Skeletal muscle tissue (tissue), 4 donors: ENCODE results near the gene SMS. TPM values are rescaled to one million over a fixed set of nuclear protein-coding genes. Genes with fewer than 3 reads are reported as not detected.

Experiments
- H3K27ac ChIP-seq: one replicate; pipeline ENCODE4 v1.7.0; 2013; ENCODE audit warnings: mild to moderate bottlenecking, low read depth, low read length, inconsistent platforms
- H3K27me3 ChIP-seq, 3 donors: one replicate each; pipeline ENCODE4 v1.7.0; 2013; ENCODE audit warnings: low read length in 3 of 3; ENCODE audit not compliant: control insufficient read depth in 3 of 3, insufficient read depth in 3 of 3
- H3K36me3 ChIP-seq, 3 donors: one replicate each; pipeline ENCODE4 v1.7.0; 2013; ENCODE audit warnings: low read length in 3 of 3; ENCODE audit not compliant: control insufficient read depth in 3 of 3, insufficient read depth in 3 of 3
- H3K4me1 ChIP-seq, 3 donors: one replicate each; pipeline ENCODE4 v1.7.0; 2013; ENCODE audit warnings: low read length in 3 of 3, mild to moderate bottlenecking in 3 of 3; ENCODE audit not compliant: control insufficient read depth in 3 of 3, insufficient read depth in 3 of 3
- H3K4me3 ChIP-seq, 3 donors: one replicate each; pipeline ENCODE4 v1.7.0; 2013; ENCODE audit warnings: low read length in 3 of 3
- H3K9ac ChIP-seq, 3 donors: one replicate each; pipeline ENCODE4 v1.7.0; 2013; ENCODE audit warnings: low read length in 3 of 3, mild to moderate bottlenecking in 3 of 3, moderate library complexity in 2 of 3, low read depth in 1 of 3
- H3K9me3 ChIP-seq, 3 donors: one replicate each; pipeline ENCODE4 v1.7.0; 2013; ENCODE audit warnings: low read length in 3 of 3; ENCODE audit not compliant: control insufficient read depth in 3 of 3
- total RNA-seq: library from RNA; depleted of rRNA; stranded (reverse); fragments of >200 nt; gene quantifications from one replicate; pipeline ENCODE4 v1.2.3, GENCODE V29; 2014
- donor health status: Osteomylitis.

The SMS gene
- 64.2 TPM for total RNA-seq

- Histone ChIP-seq H3K27me3 (no peaks in the 10 kb centered on the region), H3K9ac (peak within 1 kb of the TSS in 2 of 3 donors; percentile 10 to 73), H3K4me1 (peaks cover 0 to 5% (median 0%) of the 10 kb centered on the region in 3 donors), H3K36me3 (no peaks in the 10 kb centered on the region), H3K9me3 (no peaks in the 10 kb centered on the region), H3K4me3 (peak within 1 kb of the TSS; percentile 54 to 58 (median 56)), H3K27ac (peak within 1 kb of the TSS; percentile 23)
Observed at GRCh38 chrX:21940356-21940829, at the start of gene SMS. SMS (plus strand) TSS chrX:21940709; CDS start chrX:21940825, 116 bp downstream.

DNA sequence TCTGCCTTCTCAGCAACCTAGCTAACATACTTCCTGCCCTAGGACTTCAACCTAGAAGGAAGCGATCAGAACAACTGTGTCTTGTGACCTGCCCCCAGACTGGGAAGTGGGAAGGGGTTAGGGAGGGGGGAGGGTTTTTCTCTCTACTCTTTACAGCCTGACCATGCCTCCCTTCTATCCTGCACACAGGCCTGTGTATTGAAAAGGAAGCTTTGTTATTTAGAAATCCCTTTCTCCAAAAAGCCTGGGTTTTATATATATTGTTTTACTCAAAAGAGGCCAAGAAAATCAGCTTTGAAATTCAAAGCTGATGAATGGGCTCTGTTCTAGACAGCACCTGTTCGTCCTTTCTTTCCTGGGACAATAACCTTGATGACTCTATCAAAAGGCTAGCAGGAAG, 35.2 kb upstream of the SMS start:
- Histone ChIP-seq H3K4me3 (no peak overlapping the region), H3K9me3 (no peaks in the 10 kb centered on the region), H3K27me3 (no peaks in the 10 kb centered on the region), H3K27ac (no peak overlapping the region), H3K4me1 (no peaks in the 10 kb centered on the region), H3K36me3 (peaks cover 0 to 3% (median under 1%) of the 10 kb centered on the region in 3 donors), H3K9ac (no peak overlapping the region)

DNA sequence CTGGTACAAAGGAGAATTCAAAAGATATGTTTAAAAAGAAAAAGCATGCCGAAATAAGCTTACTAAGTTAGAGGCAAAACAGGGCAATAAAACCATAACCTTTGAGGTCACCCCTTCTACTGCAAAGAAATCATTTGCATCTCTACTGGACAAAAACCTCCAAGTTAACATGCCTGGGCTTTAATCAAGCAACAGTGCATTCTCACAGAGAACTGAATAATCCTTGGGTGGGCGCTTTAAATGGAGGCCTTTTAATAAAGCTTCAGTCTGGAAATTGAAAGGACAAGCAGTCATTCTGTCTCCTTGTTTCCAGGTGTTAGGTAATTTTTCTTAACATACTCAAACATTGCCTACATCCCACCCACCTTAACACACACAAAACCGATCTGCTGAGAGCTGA, 34.6 kb upstream of the SMS start:
- no peak overlapping the region for H3K9ac ChIP-seq
- H3K4me3 ChIP-seq = no peak overlapping the region
- H3K36me3 ChIP-seq = peaks cover 0 to 3% (median 2%) of the 10 kb centered on the region in 3 donors
- no peaks in the 10 kb centered on the region for H3K9me3 ChIP-seq
- H3K4me1 ChIP-seq = no peaks in the 10 kb centered on the region
- H3K27ac ChIP-seq = no peak overlapping the region
- no peaks in the 10 kb centered on the region for H3K27me3 ChIP-seq

- H3K4me1 ChIP-seq = no peaks in the 10 kb centered on the region
- no peak overlapping the region for H3K27ac ChIP-seq
- no peaks in the 10 kb centered on the region for H3K27me3 ChIP-seq
- no peak overlapping the region for H3K4me3 ChIP-seq
- H3K9me3 ChIP-seq = no peaks in the 10 kb centered on the region
- no peak overlapping the region for H3K9ac ChIP-seq
- peaks cover 0 to 2% (median 0%) of the 10 kb centered on the region in 3 donors for H3K36me3 ChIP-seq
Observed at GRCh38 chrX:21907260-21907659, 33.2 kb upstream of the SMS start.

DNA sequence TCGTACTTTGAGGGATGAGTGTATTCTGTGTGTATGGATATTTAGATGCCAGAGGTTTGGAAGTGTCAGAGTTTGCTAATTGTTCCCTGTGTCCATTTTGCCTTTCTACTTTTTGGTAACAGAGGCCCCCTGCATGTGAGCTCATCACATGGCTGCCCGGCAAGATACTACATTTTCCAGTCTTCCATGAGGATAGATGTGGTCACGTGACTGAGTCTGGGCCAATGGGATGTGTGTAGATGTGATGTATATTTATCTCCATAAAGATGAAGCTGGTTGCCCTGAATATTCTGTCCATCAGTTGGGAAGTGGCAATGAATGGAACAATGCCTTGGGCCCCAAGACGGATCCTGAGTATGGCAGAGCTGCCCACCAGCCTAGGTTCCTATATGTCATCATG, 29.0 kb upstream of the SMS start:
- no peak overlapping the region for H3K27ac ChIP-seq
- H3K9me3 ChIP-seq = no peaks in the 10 kb centered on the region
- H3K4me1 ChIP-seq = no peaks in the 10 kb centered on the region
- no peaks in the 10 kb centered on the region for H3K27me3 ChIP-seq
- H3K4me3 ChIP-seq = no peak overlapping the region
- H3K36me3 ChIP-seq = peaks cover 0 to 2% (median 0%) of the 10 kb centered on the region in 3 donors
- no peak overlapping the region for H3K9ac ChIP-seq

DNA sequence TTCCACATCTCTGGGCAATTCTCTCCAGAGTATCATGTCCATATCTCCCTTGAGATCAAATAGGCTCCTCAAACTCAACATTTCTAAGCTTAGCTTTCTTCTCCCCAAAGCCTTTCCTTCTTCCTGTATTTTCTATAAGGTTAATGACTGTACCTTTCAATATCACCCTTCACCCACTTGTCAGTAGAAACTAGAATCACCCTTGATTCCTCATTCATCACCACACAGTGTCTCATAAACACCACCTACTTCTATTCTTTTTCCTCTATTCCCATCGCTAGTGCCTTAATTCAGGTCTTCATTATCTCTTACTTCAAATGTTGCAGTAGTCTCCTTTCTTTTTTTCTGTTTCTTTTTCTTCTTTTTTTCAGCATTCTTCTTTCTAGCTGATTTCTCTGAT, 28.3 kb upstream of the SMS start:
- Histone ChIP-seq H3K27ac (no peak overlapping the region), H3K27me3 (no peaks in the 10 kb centered on the region), H3K4me3 (no peak overlapping the region), H3K9ac (no peak overlapping the region), H3K36me3 (peaks cover 0 to 2% (median 0%) of the 10 kb centered on the region in 3 donors), H3K9me3 (no peaks in the 10 kb centered on the region), H3K4me1 (no peaks in the 10 kb centered on the region)

- H3K36me3 ChIP-seq = peaks cover 0 to 2% (median 0%) of the 10 kb centered on the region in 3 donors
- no peaks in the 10 kb centered on the region for H3K4me1 ChIP-seq
- no peaks in the 10 kb centered on the region for H3K27me3 ChIP-seq
- no peak overlapping the region for H3K9ac ChIP-seq
- H3K4me3 ChIP-seq = no peak overlapping the region
- H3K9me3 ChIP-seq = no peaks in the 10 kb centered on the region
- H3K27ac ChIP-seq = no peak overlapping the region
Observed at GRCh38 chrX:21912989-21913388, 27.5 kb upstream of the SMS start.

- no peaks in the 10 kb centered on the region for H3K36me3 ChIP-seq
- H3K9me3 ChIP-seq = no peaks in the 10 kb centered on the region
- H3K9ac ChIP-seq = no peak overlapping the region
- no peak overlapping the region for H3K4me3 ChIP-seq
- H3K27ac ChIP-seq = no peak overlapping the region
- H3K4me1 ChIP-seq = no peaks in the 10 kb centered on the region
- no peaks in the 10 kb centered on the region for H3K27me3 ChIP-seq
Observed at GRCh38 chrX:21926116-21926515, 14.4 kb upstream of the SMS start.

GRCh38 chrX:21926527-21927278, 13.8 kb upstream of the SMS start:
- Histone ChIP-seq H3K9me3 (no peaks in the 10 kb centered on the region), H3K9ac (no peak overlapping the region), H3K27me3 (no peaks in the 10 kb centered on the region), H3K36me3 (no peaks in the 10 kb centered on the region), H3K4me1 (no peaks in the 10 kb centered on the region), H3K27ac (no peak overlapping the region), H3K4me3 (no peak overlapping the region)

- Histone ChIP-seq H3K27me3 (no peaks in the 10 kb centered on the region), H3K27ac (no peak overlapping the region), H3K4me1 (no peaks in the 10 kb centered on the region), H3K4me3 (no peak overlapping the region), H3K9ac (no peak overlapping the region), H3K9me3 (no peaks in the 10 kb centered on the region), H3K36me3 (no peaks in the 10 kb centered on the region)
Observed at GRCh38 chrX:21929209-21929608, 11.3 kb upstream of the SMS start.
